GM12872 (cell line): ENCODE results near the gene ZNF691.

Experiments used
- CTCF ChIP-seq: IDR thresholded peaks from 3 replicates; pipeline ENCODE4 v1.5.1; 2011; ENCODE audit warnings: low read depth, mild to moderate bottlenecking, low read length, moderate library complexity; ENCODE audit not compliant: insufficient read depth

Gene ZNF691

GRCh38 chr1:42815941-42816584 lies 30.4 kb upstream of the ZNF691 start:
- TF ChIP-seq CTCF, result no peak

- TF ChIP-seq CTCF, result no peak
These were observed 29.6 kb upstream of the ZNF691 start, which contains the start of the genes ERMAP and SVBP for GRCh38 chr1:42816585-42817439. Gene ERMAP, plus strand, starts transcription at chr1:42817122. Its CDS starts 13,327 bp downstream, at chr1:42830449. Gene SVBP, minus strand, starts transcription at chr1:42817397. Its CDS starts 853 bp downstream, at chr1:42816544.

GRCh38 chr1:42817440-42817767 lies 29.0 kb upstream of the ZNF691 start:
- TF ChIP-seq CTCF, result no peak

GRCh38 chr1:42817976-42818375 lies 28.4 kb upstream of the ZNF691 start:
- no peak for TF ChIP-seq CTCF

GRCh38 chr1:42820813-42821212 lies 25.6 kb upstream of the ZNF691 start:
- no peak for TF ChIP-seq CTCF

GRCh38 chr1:42821690-42822089 lies 24.7 kb upstream of the ZNF691 start:
- TF ChIP-seq CTCF, result no peak

- TF ChIP-seq CTCF, result no peak
These were observed 23.5 kb upstream of the ZNF691 start for GRCh38 chr1:42822800-42823392.
